K562 (cell line): ENCODE results near the gene BRAP. TPM values are rescaled to one million over a fixed set of nuclear protein-coding genes. Genes with fewer than 3 reads are reported as not detected.

Experiments
- CREM ChIP-seq: IDR thresholded peaks from 2 replicates; pipeline ENCODE4 v1.6.1; 2014; ENCODE audit warnings: antibody characterized with exemption, low read depth
- KLF10 ChIP-seq: fragments of 250-450 bp; sonication (Bioruptor Pico); IDR thresholded peaks from 2 replicates; pipeline ENCODE4 v1.6.1; 2021; ENCODE audit warnings: matching md5 sums
- MYBL2 ChIP-seq, 2 experiments: fragments of 450-650 bp in 1 of 2; sonication (generic) in 1 of 2; formaldehyde crosslinking in 1 of 2; IDR thresholded peaks; 2 replicates each; pipeline versions ENCODE4 v1.6.1 to v1.8.1; 2017 to 2022; ENCODE audit warnings: borderline replicate concordance in 1 of 2, inconsistent platforms in 1 of 2, low read depth in 1 of 2, mild to moderate bottlenecking in 1 of 2, missing genetic modification reagents in 1 of 2, moderate library complexity in 1 of 2
- RBM25 ChIP-seq: fragments of 200-400 bp; formaldehyde crosslinking; IDR thresholded peaks from 2 replicates; pipeline ENCODE4 v1.6.1; 2018; ENCODE audit warnings: low read length, low read depth, moderate library complexity; ENCODE audit not compliant: severe bottlenecking
- TBP ChIP-seq: optimal IDR thresholded peaks from 2 replicates; pipeline ENCODE3; 2011; ENCODE audit warnings: low read depth, low read length, improper control_type of control experiment
- ZNF143 ChIP-seq: sonication (generic); formaldehyde crosslinking; IDR thresholded peaks from 2 replicates; pipeline ENCODE4 v1.9.0; 2022; ENCODE audit warnings: mild to moderate bottlenecking, missing genetic modification reagents
- ZNF263 ChIP-seq: sonication (generic); formaldehyde crosslinking; IDR thresholded peaks from 2 replicates; pipeline ENCODE4 v1.8.0; 2022; ENCODE audit warnings: mild to moderate bottlenecking, missing genetic modification reagents, borderline replicate concordance
- polyA plus RNA-seq, 8 experiments: library from polyadenylated mRNA; depleted of rRNA in 4 of 8; stranded (reverse) in 5 of 8; unstranded in 3 of 8; fragments of >200 nt; fragmentation: Nextera tagmentation in 2 of 8; fragmentation: Illumina TruSeq in 1 of 8; extraction: Ambion mirVana in 2 of 8; extraction: Trizol in 1 of 8; gene quantifications; 2 replicates each; pipeline versions ENCODE4 v1.2.1 to v1.2.3, GENCODE V29; 2011 to 2014; ENCODE audit warnings: inconsistent platforms in 1 of 8, missing spikeins in 1 of 8
- total RNA-seq, 7 experiments: library from RNA; depleted of rRNA in 6 of 7; stranded (reverse); fragments of >200 nt in 6 of 7; fragmentation: Illumina TruSeq in 2 of 7; extraction: Trizol in 2 of 7; gene quantifications; 2 replicates each; pipeline versions ENCODE4 v1.2.1 to v1.2.3, GENCODE V29; 2011 to 2021; ENCODE audit warnings: low replicate concordance in 1 of 7
- TF ChIP-seq, protein P1 (sequence below): fragments of 450-650 bp; formaldehyde crosslinking; IDR thresholded peaks from 2 replicates; pipeline ENCODE4 v1.4.0; 2020; ENCODE audit warnings: mild to moderate bottlenecking, moderate library complexity
- TF ChIP-seq, protein P2 (sequence below), 2 experiments: IDR thresholded peaks; 2 replicates each; pipeline ENCODE4 v1.6.1; 2012; ENCODE audit warnings: improper control_type of control experiment in 2 of 2, low read depth in 2 of 2, low read length in 2 of 2, borderline replicate concordance in 1 of 2
- TF ChIP-seq, protein P3 (sequence below), 2 experiments: fragments of 450-650 bp; formaldehyde crosslinking in 1 of 2; IDR thresholded peaks; 2 replicates each; pipeline versions ENCODE4 v1.4.0 to v1.6.1; 2014 to 2020; ENCODE audit warnings: mild to moderate bottlenecking in 2 of 2, borderline replicate concordance in 1 of 2, low read depth in 1 of 2
- TF ChIP-seq, protein P4 (sequence below), 2 experiments: fragments of 450-650 bp; conservative IDR thresholded peaks; 2 replicates each; pipeline ENCODE4 v1.6.1; 2017; ENCODE audit warnings: mild to moderate bottlenecking in 2 of 2, moderate library complexity in 2 of 2

BRAP gene
- total and polyA plus RNA-seq, 9 of the 15 experiments (the other 6 are each of a cell fraction or from before 2014, with no cell fraction given) = 2.2 to 32.6 (median 27.5) TPM

DNA sequence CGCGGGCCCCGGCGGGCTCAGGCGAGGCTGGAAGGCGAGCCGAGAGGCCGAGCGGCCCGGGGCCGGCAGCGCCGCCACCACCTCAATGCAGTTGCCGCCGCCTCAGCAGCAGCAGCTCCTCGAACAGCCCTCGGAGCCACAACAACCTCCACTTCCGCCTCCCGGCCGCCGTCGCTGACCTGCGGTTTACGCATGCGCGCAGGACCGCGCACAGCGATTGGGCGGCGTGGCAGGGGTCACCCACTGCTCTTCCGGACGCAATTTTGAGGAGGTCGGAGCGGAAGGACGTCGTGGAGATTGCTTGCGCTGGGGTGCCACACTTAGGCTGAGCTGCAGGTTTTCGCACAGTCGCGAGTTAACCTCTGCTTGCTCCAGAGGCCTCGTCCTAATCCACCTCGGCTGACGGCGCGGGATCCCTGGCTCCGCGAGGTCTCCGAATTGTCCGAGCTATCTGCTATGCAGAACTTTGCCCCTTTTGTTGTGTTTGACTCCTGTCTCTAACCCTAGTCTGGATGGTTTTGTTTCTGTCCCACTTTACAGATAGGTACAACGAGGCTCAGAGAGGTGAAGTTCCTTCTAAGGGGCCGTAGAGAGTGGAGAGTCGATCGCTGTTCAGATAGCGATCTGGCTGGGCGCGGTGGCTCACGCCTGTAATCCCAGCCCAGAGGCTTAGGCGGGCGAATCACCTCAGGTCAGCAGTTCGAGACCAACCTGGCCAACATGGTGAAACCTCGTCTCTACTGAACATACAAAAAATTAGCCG, at the start of gene BRAP, which contains the start of gene ACAD10 (continued):
- TF ChIP-seq, protein P1, sequence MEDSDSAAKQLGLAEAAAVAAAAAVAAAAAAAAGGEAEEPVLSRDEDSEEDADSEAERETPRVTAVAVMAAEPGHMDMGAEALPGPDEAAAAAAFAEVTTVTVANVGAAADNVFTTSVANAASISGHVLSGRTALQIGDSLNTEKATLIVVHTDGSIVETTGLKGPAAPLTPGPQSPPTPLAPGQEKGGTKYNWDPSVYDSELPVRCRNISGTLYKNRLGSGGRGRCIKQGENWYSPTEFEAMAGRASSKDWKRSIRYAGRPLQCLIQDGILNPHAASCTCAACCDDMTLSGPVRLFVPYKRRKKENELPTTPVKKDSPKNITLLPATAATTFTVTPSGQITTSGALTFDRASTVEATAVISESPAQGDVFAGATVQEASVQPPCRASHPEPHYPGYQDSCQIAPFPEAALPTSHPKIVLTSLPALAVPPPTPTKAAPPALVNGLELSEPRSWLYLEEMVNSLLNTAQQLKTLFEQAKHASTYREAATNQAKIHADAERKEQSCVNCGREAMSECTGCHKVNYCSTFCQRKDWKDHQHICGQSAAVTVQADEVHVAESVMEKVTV = peak; percentile 21; the same call in 1 of the 2 replicates
- TF ChIP-seq CREM (peak; percentile 87), TBP (peak; percentile 91), MYBL2 (IDR thresholded peaks at IDR 0.05; ENCODE audit: low read depth) (no peak), MYBL2 (CRISPR knock-in tag; IDR thresholded peaks at IDR 0.05; ENCODE audit: borderline replicate concordance) (no peak), RBM25 (peak; percentile 97), KLF10 (CRISPR knock-in tag) (no peak), ZNF263 (CRISPR knock-in tag) (peak; percentile 22; the same call in 1 of the 2 replicates), ZNF143 (0 out of 2 replicates have a peak, but pooled peaks have one; percentile 25)
- TF ChIP-seq, protein P2, sequence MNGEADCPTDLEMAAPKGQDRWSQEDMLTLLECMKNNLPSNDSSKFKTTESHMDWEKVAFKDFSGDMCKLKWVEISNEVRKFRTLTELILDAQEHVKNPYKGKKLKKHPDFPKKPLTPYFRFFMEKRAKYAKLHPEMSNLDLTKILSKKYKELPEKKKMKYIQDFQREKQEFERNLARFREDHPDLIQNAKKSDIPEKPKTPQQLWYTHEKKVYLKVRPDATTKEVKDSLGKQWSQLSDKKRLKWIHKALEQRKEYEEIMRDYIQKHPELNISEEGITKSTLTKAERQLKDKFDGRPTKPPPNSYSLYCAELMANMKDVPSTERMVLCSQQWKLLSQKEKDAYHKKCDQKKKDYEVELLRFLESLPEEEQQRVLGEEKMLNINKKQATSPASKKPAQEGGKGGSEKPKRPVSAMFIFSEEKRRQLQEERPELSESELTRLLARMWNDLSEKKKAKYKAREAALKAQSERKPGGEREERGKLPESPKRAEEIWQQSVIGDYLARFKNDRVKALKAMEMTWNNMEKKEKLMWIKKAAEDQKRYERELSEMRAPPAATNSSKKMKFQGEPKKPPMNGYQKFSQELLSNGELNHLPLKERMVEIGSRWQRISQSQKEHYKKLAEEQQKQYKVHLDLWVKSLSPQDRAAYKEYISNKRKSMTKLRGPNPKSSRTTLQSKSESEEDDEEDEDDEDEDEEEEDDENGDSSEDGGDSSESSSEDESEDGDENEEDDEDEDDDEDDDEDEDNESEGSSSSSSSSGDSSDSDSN (IDR thresholded peaks at IDR 0.05; ENCODE audit: borderline replicate concordance in 1 of 2, low read depth in 2 of 2, low read length in 2 of 2) = peak; percentile 59 to 64; a peak in 1 of 4 replicates
- TF ChIP-seq, protein P3, sequence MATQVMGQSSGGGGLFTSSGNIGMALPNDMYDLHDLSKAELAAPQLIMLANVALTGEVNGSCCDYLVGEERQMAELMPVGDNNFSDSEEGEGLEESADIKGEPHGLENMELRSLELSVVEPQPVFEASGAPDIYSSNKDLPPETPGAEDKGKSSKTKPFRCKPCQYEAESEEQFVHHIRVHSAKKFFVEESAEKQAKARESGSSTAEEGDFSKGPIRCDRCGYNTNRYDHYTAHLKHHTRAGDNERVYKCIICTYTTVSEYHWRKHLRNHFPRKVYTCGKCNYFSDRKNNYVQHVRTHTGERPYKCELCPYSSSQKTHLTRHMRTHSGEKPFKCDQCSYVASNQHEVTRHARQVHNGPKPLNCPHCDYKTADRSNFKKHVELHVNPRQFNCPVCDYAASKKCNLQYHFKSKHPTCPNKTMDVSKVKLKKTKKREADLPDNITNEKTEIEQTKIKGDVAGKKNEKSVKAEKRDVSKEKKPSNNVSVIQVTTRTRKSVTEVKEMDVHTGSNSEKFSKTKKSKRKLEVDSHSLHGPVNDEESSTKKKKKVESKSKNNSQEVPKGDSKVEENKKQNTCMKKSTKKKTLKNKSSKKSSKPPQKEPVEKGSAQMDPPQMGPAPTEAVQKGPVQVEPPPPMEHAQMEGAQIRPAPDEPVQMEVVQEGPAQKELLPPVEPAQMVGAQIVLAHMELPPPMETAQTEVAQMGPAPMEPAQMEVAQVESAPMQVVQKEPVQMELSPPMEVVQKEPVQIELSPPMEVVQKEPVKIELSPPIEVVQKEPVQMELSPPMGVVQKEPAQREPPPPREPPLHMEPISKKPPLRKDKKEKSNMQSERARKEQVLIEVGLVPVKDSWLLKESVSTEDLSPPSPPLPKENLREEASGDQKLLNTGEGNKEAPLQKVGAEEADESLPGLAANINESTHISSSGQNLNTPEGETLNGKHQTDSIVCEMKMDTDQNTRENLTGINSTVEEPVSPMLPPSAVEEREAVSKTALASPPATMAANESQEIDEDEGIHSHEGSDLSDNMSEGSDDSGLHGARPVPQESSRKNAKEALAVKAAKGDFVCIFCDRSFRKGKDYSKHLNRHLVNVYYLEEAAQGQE (IDR thresholded peaks at IDR 0.05; ENCODE audit: borderline replicate concordance) = peak; percentile 49
- TF ChIP-seq, protein P3 (CRISPR knock-in tag; IDR thresholded peaks at IDR 0.05; ENCODE audit: low read depth) = 0 out of 2 replicates have a peak, but pooled peaks have one; percentile 42
- TF ChIP-seq, protein P4, sequence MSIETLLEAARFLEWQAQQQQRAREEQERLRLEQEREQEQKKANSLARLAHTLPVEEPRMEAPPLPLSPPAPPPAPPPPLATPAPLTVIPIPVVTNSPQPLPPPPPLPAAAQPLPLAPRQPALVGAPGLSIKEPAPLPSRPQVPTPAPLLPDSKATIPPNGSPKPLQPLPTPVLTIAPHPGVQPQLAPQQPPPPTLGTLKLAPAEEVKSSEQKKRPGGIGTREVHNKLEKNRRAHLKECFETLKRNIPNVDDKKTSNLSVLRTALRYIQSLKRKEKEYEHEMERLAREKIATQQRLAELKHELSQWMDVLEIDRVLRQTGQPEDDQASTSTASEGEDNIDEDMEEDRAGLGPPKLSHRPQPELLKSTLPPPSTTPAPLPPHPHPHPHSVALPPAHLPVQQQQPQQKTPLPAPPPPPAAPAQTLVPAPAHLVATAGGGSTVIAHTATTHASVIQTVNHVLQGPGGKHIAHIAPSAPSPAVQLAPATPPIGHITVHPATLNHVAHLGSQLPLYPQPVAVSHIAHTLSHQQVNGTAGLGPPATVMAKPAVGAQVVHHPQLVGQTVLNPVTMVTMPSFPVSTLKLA (conservative IDR thresholded peaks at IDR 0.05) = peak; percentile 74 to 79; a peak in 3 of 4 replicates
